Fibroblast of lung (primary cell): ENCODE measurements around the gene TBCA.

Source experiments
- CTCF ChIP-seq, 2 donors: IDR thresholded peaks in 1 of 2; conservative IDR thresholded peaks in 1 of 2; 1 replicate in 1 of 2; 2 replicates in 1 of 2; pipeline ENCODE4 v1.5.1; 2011 to 2012; ENCODE audit warnings: low read length in 2 of 2, control low read depth in 1 of 2, inconsistent platforms in 1 of 2, low read depth in 1 of 2, mild to moderate bottlenecking in 1 of 2
- EZH2 ChIP-seq: IDR thresholded peaks from 2 replicates; pipeline ENCODE4 v1.5.1; 2012; ENCODE audit warnings: low read length, control low read depth, mild to moderate bottlenecking; ENCODE audit errors: missing control alignments

- no peak for TF ChIP-seq CTCF (conservative IDR thresholded peaks at IDR 0.05 in 1 of 2, IDR thresholded peaks at IDR 0.05 in 1 of 2; ENCODE audit: low read depth in 1 of 2, low read length in 2 of 2)
- TF ChIP-seq EZH2 = no peak
Observed at GRCh38 chr5:77777911-77778310, 1.8 kb upstream of the TBCA start.
